Measurements from ENCODE around the gene EPHA6.

DNA sequence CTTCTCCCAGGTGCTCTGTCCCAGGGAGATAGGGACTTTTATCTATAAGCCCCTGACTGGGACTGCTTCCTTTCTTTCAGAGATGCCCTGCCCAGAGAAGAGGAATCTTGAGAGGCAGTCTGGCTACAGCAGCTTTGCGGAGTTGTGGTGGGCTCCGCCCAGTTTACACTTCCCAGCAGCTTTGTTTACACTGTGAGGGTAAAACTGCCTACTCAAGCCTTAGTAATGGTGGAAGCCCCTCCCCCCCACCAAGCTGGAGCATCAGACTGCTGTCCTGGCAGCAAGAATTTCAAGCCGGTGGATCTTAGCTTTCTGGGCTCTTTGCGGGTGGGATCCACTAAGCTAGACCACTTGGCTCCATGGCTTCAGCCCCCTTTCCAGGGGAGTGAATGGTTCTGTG is 696.4 kb downstream of the EPHA6 start:
- TF ChIP-seq, protein P1, sequence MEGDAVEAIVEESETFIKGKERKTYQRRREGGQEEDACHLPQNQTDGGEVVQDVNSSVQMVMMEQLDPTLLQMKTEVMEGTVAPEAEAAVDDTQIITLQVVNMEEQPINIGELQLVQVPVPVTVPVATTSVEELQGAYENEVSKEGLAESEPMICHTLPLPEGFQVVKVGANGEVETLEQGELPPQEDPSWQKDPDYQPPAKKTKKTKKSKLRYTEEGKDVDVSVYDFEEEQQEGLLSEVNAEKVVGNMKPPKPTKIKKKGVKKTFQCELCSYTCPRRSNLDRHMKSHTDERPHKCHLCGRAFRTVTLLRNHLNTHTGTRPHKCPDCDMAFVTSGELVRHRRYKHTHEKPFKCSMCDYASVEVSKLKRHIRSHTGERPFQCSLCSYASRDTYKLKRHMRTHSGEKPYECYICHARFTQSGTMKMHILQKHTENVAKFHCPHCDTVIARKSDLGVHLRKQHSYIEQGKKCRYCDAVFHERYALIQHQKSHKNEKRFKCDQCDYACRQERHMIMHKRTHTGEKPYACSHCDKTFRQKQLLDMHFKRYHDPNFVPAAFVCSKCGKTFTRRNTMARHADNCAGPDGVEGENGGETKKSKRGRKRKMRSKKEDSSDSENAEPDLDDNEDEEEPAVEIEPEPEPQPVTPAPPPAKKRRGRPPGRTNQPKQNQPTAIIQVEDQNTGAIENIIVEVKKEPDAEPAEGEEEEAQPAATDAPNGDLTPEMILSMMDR (IDR thresholded peaks at IDR 0.05) = no peak
- TF ChIP-seq EZH2 (IDR thresholded peaks at IDR 0.05; ENCODE audit: borderline replicate concordance, insufficient read depth, low read depth, low read length, poor library complexity, severe bottlenecking) = no peak

All from B cell (primary cell).